ENCODE data around the gene LEKR1.

Gene LEKR1

DNA sequence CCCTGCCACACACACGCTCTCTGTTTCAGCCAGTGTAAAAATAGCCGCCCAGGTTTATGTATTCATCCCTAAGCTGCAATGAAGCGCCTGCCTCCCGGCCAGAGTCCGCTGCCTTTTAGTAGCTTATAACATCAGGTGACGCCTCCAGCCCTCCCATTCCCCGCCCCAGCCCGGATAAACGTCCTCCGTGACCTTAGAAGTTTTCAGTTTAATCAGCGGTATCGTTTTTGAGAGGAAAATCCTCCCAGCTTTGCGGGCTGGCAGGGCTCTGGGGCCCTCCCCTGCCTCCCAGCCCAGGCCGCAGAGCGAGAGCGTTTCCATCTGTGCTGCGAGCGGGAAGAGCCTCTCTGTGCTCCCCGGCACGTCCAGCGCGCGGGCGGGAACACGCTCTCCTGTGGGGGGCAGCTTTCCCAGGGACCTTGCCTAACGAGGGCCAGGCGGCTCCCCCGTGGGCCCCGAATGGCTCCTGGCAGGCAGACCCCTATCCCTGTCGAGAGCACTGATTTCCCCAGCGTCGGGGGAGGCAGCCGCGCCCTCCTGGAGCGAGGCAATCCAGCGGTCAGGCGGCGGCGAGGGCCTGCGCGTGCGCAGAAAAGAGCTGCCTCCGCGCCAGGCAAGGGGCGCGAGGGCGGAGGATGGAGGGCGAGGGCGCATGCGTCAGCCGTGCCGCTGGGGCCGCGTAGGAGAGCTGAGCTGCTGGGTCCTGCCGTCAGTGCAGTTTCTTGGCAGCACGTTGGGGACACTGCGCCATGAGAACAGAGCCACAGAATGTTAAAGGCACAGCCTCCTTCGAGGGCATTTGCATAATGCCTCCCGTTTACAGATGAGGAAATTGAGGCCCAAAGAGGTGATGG lies 262.7 kb downstream of the LEKR1 start:
- peak overlapping the region; percentile 76 for H3K4me3 ChIP-seq (ENCODE audit: low read depth, low read length)
- TF ChIP-seq, protein P1, sequence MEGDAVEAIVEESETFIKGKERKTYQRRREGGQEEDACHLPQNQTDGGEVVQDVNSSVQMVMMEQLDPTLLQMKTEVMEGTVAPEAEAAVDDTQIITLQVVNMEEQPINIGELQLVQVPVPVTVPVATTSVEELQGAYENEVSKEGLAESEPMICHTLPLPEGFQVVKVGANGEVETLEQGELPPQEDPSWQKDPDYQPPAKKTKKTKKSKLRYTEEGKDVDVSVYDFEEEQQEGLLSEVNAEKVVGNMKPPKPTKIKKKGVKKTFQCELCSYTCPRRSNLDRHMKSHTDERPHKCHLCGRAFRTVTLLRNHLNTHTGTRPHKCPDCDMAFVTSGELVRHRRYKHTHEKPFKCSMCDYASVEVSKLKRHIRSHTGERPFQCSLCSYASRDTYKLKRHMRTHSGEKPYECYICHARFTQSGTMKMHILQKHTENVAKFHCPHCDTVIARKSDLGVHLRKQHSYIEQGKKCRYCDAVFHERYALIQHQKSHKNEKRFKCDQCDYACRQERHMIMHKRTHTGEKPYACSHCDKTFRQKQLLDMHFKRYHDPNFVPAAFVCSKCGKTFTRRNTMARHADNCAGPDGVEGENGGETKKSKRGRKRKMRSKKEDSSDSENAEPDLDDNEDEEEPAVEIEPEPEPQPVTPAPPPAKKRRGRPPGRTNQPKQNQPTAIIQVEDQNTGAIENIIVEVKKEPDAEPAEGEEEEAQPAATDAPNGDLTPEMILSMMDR (IDR thresholded peaks at IDR 0.05; ENCODE audit: insufficient read depth, low read depth, low read length, missing control alignments) = peak; percentile 3
- peak; percentile 98 for DNase-seq (ENCODE audit: low read depth)

DNA sequence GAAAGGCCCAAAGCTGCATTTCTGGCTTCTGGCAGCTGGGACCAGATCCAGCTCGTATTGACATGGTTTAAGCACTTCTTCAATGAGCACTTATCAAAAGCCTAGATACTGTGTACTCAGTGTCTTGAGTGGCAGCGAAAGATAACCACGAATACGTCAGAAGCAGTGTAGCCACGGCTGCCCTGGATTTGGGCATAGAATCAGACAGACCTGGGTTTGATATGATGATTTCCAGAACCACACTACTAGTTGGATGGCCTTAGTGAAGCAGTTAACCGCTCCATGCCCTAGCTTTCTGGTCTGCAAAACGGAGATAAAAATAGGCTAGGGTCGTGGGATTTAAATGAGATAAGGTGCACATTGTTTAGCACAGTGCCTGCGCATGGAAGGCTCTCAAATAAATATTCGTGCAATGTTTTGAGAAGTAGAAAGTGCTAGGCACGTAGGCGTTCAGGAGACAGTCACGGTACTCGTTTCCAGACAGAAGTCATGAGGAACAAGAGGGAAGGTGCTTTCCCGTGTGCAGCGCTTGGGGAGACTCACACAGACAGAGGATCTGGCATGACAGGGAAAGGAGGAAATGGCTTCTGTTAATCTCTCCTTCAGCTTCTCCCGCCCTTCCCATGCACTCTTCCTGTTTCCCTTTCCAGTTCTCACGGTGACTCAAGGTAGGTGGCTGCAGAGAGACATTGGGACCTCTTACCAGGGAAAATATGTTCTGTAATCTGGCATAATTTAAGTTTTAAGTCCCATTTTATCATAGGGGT lies 263.5 kb downstream of the LEKR1 start:
- TF ChIP-seq, protein P1 (IDR thresholded peaks at IDR 0.05; ENCODE audit: insufficient read depth, low read depth, low read length, missing control alignments) = no peak
- peak; percentile 77 for DNase-seq (ENCODE audit: low read depth)
- peak overlapping the region; percentile 76 for H3K4me3 ChIP-seq (ENCODE audit: low read depth, low read length)

DNA sequence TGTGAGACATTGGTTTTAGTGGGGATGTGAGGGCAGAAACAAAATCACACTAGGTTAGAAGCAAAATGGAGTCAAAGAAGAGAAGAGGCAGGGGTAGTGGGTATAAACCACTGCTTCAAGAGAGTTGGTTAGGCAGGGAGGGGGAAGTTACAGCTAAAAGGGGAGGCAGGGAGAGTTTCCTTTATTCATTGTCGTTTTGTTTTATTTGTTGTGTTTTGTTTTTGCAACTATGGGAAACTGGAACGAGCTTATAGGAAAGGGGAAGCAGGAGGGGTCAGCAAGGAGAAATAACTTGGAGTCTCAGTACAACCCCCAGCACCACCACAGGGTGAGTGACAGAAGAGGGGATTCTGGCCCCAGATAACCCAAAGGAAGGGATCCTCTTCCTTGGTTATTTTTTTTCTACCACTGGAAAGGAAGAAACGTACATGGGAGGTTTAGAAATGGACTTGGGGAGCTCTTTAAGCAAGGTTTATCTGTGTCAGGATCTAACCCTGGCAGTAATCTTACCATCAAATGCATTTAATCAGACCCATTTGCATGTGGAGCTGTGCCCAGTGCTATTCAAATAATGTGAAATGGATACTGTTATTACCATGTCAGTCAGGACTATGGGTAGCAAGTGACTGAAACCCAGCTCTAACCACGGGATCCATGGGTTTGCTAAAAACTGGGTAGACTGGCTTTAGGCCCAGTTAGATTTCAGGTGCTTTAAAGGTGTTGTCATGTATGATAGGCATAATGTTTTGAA lies 265.1 kb downstream of the LEKR1 start:
- H3K4me3 ChIP-seq (ENCODE audit: low read depth, low read length) = peak overlapping the region; percentile 76
- TF ChIP-seq, protein P1 (IDR thresholded peaks at IDR 0.05; ENCODE audit: insufficient read depth, low read depth, low read length, missing control alignments) = no peak
- DNase-seq (ENCODE audit: low read depth) = no peak

DNA sequence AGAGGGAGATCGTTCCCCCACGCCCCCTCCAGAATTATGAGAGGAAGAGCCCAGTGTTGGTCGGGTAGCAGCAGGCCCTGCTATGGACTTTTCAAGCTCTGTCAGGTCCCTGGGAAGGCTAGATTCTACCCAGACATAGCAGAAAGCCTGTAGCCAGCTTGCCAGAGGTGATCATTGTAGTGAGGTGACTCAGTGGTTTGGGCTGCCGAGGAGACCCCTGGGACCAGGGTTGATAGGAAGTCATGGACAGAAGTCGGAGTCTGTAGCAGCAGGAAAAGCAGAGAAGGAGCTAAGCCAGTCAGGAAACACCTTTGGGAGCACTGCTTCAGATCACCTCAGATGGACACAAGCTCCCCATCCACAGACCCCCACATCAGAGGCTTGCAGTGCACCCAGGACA lies 266.1 kb downstream of the LEKR1 start:
- DNase-seq (ENCODE audit: low read depth) = no peak
- peak overlapping the region; percentile 76 for H3K4me3 ChIP-seq (ENCODE audit: low read depth, low read length)
- TF ChIP-seq, protein P1 (IDR thresholded peaks at IDR 0.05; ENCODE audit: insufficient read depth, low read depth, low read length, missing control alignments) = no peak

DNA sequence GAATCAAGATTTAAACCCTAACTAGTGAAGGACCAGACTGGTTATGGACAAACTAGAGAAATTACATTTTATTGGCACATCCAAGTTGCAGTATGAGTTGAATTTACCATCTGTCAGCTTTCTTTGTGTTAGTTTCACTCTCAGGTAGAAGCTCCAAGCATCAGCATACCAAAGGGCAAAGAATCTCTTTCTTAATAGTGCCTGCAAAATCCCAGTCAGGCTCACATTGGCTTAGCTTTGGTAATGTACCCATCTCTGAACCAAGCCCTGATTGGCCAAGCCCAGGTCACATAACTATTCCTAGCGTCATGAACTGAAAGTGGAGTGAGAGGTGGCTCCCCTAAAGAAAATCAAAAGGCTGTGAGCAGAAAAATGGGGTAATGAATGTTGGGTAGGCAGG lies 266.9 kb downstream of the LEKR1 start:
- peak; percentile 60 for DNase-seq (ENCODE audit: low read depth)
- TF ChIP-seq, protein P1 (IDR thresholded peaks at IDR 0.05; ENCODE audit: insufficient read depth, low read depth, low read length, missing control alignments) = no peak
- peak overlapping the region; percentile 76 for H3K4me3 ChIP-seq (ENCODE audit: low read depth, low read length)

DNA sequence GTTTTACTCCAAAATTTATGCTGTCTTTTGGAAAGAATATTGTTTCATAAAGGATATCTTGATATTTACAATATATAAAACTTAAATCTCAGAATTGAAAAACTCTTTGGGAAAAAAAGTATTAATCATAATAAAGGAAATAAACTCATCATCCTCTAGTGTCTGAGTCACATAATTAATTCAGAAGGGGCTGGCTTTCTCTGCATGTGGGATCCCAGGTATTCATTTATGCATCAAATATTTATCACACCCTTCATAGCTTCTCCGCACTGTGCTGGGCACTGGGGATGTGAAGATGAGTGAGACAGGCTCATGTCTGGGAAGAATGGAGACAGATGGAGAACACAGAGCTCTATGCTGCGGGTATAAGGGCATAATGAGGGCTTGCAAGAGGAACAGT lies 268.1 kb downstream of the LEKR1 start:
- no peak overlapping the region for H3K4me3 ChIP-seq (ENCODE audit: low read depth, low read length)
- no peak for DNase-seq (ENCODE audit: low read depth)
- TF ChIP-seq, protein P1 (IDR thresholded peaks at IDR 0.05; ENCODE audit: insufficient read depth, low read depth, low read length, missing control alignments) = no peak
